B cell (primary cell): ENCODE data around the gene SERPINE3.

Experiments used
- CTCF ChIP-seq: fragments of 200-600 bp; IDR thresholded peaks from one replicate; pipeline ENCODE4 v1.8.0; 2022; ENCODE audit warnings: antibody characterized with exemption, mild to moderate bottlenecking
- EZH2 ChIP-seq: IDR thresholded peaks from 2 replicates; pipeline ENCODE4 v1.6.1; 2012; ENCODE audit warnings: borderline replicate concordance, low read depth, mild to moderate bottlenecking, moderate library complexity, low read length; ENCODE audit not compliant: insufficient read depth, poor library complexity, severe bottlenecking

GRCh38 chr13:51321836-51322235, 17.7 kb upstream of the SERPINE3 start:
- no peak for TF ChIP-seq CTCF
- no peak for TF ChIP-seq EZH2
